Iris pigment epithelial cell (primary cell): ENCODE data around the gene CRB2.

Source experiments
- DNase-seq: peaks from one replicate; pipeline ENCODE4 v3.0.0-alpha.2; 2011; ENCODE audit warnings: low read depth

The CRB2 gene

GRCh38 chr9:123365287-123365880 lies 9.4 kb downstream of the CRB2 start:
- no peak for DNase-seq

GRCh38 chr9:123365881-123366528 lies 10.0 kb downstream of the CRB2 start:
- no peak for DNase-seq

- no peak for DNase-seq
Measured at GRCh38 chr9:123368023-123368422, 12.0 kb downstream of the CRB2 start.

GRCh38 chr9:123368536-123369153 lies 12.6 kb downstream of the CRB2 start:
- DNase-seq = no peak

GRCh38 chr9:123369296-123369695 lies 13.3 kb downstream of the CRB2 start:
- DNase-seq = no peak

GRCh38 chr9:123370108-123370507 lies 14.1 kb downstream of the CRB2 start:
- no peak for DNase-seq

- DNase-seq = no peak
Measured at GRCh38 chr9:123370526-123371227, 14.7 kb downstream of the CRB2 start.

- no peak for DNase-seq
Measured at GRCh38 chr9:123371228-123371584, 15.2 kb downstream of the CRB2 start.

GRCh38 chr9:123371805-123372590 lies 16.0 kb downstream of the CRB2 start:
- no peak for DNase-seq

- no peak for DNase-seq
Measured at GRCh38 chr9:123372766-123373446, 16.9 kb downstream of the CRB2 start.

GRCh38 chr9:123373447-123373923 lies 17.5 kb downstream of the CRB2 start:
- no peak for DNase-seq

GRCh38 chr9:123373946-123374345 lies 17.9 kb downstream of the CRB2 start:
- DNase-seq = peak; percentile 15

GRCh38 chr9:123375469-123376132 lies 19.6 kb downstream of the CRB2 start:
- peak; percentile 26 for DNase-seq

- no peak for DNase-seq
Measured at GRCh38 chr9:123376218-123377071, 20.4 kb downstream of the CRB2 start.

- no peak for DNase-seq
Measured at GRCh38 chr9:123377211-123377971, 21.4 kb downstream of the CRB2 start.

- no peak for DNase-seq
Measured at GRCh38 chr9:123378025-123378424, 22.0 kb downstream of the CRB2 start.

- DNase-seq = no peak
Measured at GRCh38 chr9:123378956-123379660, 23.1 kb downstream of the CRB2 start.

GRCh38 chr9:123380852-123381705 lies 25.1 kb downstream of the CRB2 start:
- no peak for DNase-seq
